GM23248 (cell line): ENCODE data around the gene EFHC2.

Experiments used
- EZH2 ChIP-seq: fragments of 200-600 bp; sonication (generic); IDR thresholded peaks from 2 replicates; pipeline ENCODE4 v1.6.1; 2018; ENCODE audit warnings: antibody characterized with exemption, mild to moderate bottlenecking; ENCODE audit not compliant: insufficient read depth, poor library complexity, severe bottlenecking
- EZH2phosphoT487 ChIP-seq: fragments of 200-600 bp; sonication (generic); IDR thresholded peaks from 2 replicates; pipeline ENCODE4 v1.6.1; 2018; ENCODE audit warnings: antibody characterized with exemption, moderate library complexity, mild to moderate bottlenecking, low read depth; ENCODE audit not compliant: insufficient read depth

DNA sequence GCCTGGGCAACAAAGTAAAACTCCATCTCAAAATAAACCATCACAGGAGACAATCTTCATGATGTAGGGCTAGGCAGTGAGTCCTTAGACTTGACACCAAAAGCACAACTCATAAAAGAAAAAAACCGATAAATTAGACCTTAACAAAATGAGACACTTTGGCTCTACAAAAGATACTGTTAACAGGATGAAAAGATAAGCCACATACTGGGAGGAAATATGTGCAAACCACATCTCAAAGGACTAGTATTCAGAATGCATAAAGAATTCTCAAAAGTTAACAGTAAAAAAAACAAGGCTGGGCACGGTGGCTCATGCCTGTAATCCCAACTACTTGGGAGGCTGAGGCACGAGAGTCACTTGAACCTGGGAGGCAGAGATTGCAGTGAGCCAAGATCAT lies 13.2 kb downstream of the EFHC2 start:
- TF ChIP-seq EZH2 (no peak), EZH2phosphoT487 (no peak)
